PC-3 (cell line): ENCODE measurements around the gene ARHGEF26. TPM values are rescaled to one million over a fixed set of nuclear protein-coding genes. Genes with fewer than 3 reads are reported as not detected.
A peak's percentile ranks its signal among the peaks of the same experiment; 100 is the strongest.

Experiments used
- ATAC-seq: fragments of 200-7000 bp; cut with Tn5 transposase; 2 replicates; pipeline ENCODE4 v1.9.1; 2020; ENCODE audit warnings: mild to moderate bottlenecking, moderate library complexity
- BruUV-seq: library from RNA; stranded (reverse); fragments of 400-500 nt; replicated peaks from 2 replicates; lab custom pipeline; 2021; lab: Mats Ljungman, UMichigan
- CTCF ChIA-PET: fragments of 300-600 bp; sonication (Branson Sonifier 250); formaldehyde crosslinking; loops from one replicate; lab custom pipeline; 2022; ENCODE audit warnings: antibody characterized with exemption; lab: Charles Lee
- POLR2A ChIA-PET: fragments of 300-600 bp; sonication (Branson Sonifier 250); formaldehyde crosslinking; loops from one replicate; lab custom pipeline; 2022; ENCODE audit warnings: antibody characterized with exemption; ENCODE audit not compliant: unreplicated experiment; lab: Charles Lee
- DNase-seq: peaks from one replicate; pipeline ENCODE4 v3.0.0-alpha.2; 2015
- H2AFZ ChIP-seq: fragments of 300-600 bp; sonication (generic); 2 replicates; pipeline ENCODE4 v1.6.0; 2016; ENCODE audit warnings: antibody characterized with exemption, low read length
- H3F3A ChIP-seq: fragments of 300-600 bp; sonication (generic); one replicate; pipeline ENCODE4 v1.6.0; 2017; ENCODE audit warnings: antibody characterized with exemption, low read length, control low read depth, mild to moderate bottlenecking; ENCODE audit not compliant: unreplicated experiment
- H3K27ac ChIP-seq: fragments of 300-600 bp; sonication (generic); 2 replicates; pipeline ENCODE4 v1.5.1; 2016; ENCODE audit warnings: mild to moderate bottlenecking, low read length
- H3K27me3 ChIP-seq: fragments of 300-600 bp; sonication (generic); 2 replicates; pipeline ENCODE4 v1.6.1; 2016; ENCODE audit warnings: low read length, mixed read lengths
- H3K36me3 ChIP-seq: fragments of 300-600 bp; sonication (generic); 2 replicates; pipeline ENCODE4 v1.6.1; 2016; ENCODE audit warnings: low read depth, mixed run types, low read length, mixed read lengths
- H3K4me1 ChIP-seq: fragments of 300-600 bp; sonication (generic); 2 replicates; pipeline ENCODE4 v1.5.1; 2016; ENCODE audit warnings: low read length; ENCODE audit not compliant: insufficient read depth
- H3K4me2 ChIP-seq: fragments of 300-600 bp; sonication (generic); 2 replicates; pipeline ENCODE4 v1.6.0; 2016; ENCODE audit warnings: low read length
- H3K4me3 ChIP-seq: fragments of 300-600 bp; sonication (generic); 2 replicates; pipeline ENCODE4 v1.5.1; 2016; ENCODE audit warnings: mild to moderate bottlenecking, low read length, mixed read lengths
- H3K79me2 ChIP-seq: fragments of 300-600 bp; sonication (generic); 2 replicates; pipeline ENCODE4 v1.6.1; 2017; ENCODE audit warnings: low read length, mixed read lengths
- H3K9ac ChIP-seq: fragments of 300-600 bp; sonication (generic); 2 replicates; pipeline ENCODE4 v1.6.0; 2016; ENCODE audit warnings: mild to moderate bottlenecking, low read length
- H3K9me2 ChIP-seq: fragments of 300-600 bp; sonication (generic); replicated peaks from 2 replicates; pipeline ENCODE4 v1.6.1; 2016; ENCODE audit warnings: mixed run types, low read length, mixed read lengths
- H3K9me3 ChIP-seq: fragments of 300-600 bp; sonication (generic); 2 replicates; pipeline ENCODE4 v1.6.1; 2016; ENCODE audit warnings: low read length, mixed read lengths
- H4K20me1 ChIP-seq: fragments of 300-600 bp; sonication (generic); 2 replicates; pipeline ENCODE4 v1.6.1; 2016; ENCODE audit warnings: low read length, mixed read lengths
- EZH2 ChIP-seq: fragments of 300-600 bp; sonication (generic); IDR thresholded peaks from one replicate; pipeline ENCODE4 v1.6.1; 2017; ENCODE audit warnings: antibody characterized with exemption, mild to moderate bottlenecking, low read length; ENCODE audit not compliant: unreplicated experiment
- EZH2phosphoT487 ChIP-seq: fragments of 300-600 bp; sonication (generic); IDR thresholded peaks from 2 replicates; pipeline ENCODE4 v1.6.1; 2018; ENCODE audit warnings: mild to moderate bottlenecking, antibody characterized with exemption, low read length, borderline replicate concordance
- intact Hi-C: fragments of 100-400 bp; cut with micrococcal nuclease; formaldehyde crosslinking; loops from 2 replicates; pipeline ENCODE4 v1.9.0; 2023
- total RNA-seq: library from RNA; depleted of rRNA; stranded (reverse); fragments of >200 nt; gene quantifications from 2 replicates; pipeline ENCODE4 v1.2.3, GENCODE V29; 2014
- TF ChIP-seq, protein P1 (sequence below): fragments of 300-600 bp; sonication (generic); conservative IDR thresholded peaks from 2 replicates; pipeline ENCODE4 v1.5.1; 2017; ENCODE audit warnings: antibody characterized with exemption, low read depth, mild to moderate bottlenecking, low read length

The ARHGEF26 gene
- total RNA-seq, 1 experiment from 2014 or later, result 5.0 TPM

DNA sequence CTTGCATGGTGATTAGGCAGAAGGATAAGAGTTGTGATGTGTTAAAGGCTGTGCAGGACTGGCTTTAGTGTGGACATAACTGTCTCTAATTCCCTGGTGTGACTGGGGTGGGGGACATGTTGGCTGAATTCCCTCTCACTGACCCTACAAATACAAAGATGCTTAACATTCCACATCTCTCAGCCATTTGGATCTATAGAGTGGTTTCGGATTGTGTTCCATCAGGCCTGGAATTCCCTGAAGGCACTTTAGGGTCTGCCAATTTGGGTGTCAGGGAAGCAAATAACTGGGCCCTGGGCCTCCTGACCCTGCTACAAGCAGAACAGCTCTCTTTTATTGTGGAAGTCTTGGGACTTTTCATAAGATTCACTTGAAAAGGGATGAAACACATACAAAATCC lies 56.2 kb downstream of the ARHGEF26 start:
- no TSS peak for BruUV-seq
- no peak for TF ChIP-seq EZH2phosphoT487
- TF ChIP-seq, protein P1, sequence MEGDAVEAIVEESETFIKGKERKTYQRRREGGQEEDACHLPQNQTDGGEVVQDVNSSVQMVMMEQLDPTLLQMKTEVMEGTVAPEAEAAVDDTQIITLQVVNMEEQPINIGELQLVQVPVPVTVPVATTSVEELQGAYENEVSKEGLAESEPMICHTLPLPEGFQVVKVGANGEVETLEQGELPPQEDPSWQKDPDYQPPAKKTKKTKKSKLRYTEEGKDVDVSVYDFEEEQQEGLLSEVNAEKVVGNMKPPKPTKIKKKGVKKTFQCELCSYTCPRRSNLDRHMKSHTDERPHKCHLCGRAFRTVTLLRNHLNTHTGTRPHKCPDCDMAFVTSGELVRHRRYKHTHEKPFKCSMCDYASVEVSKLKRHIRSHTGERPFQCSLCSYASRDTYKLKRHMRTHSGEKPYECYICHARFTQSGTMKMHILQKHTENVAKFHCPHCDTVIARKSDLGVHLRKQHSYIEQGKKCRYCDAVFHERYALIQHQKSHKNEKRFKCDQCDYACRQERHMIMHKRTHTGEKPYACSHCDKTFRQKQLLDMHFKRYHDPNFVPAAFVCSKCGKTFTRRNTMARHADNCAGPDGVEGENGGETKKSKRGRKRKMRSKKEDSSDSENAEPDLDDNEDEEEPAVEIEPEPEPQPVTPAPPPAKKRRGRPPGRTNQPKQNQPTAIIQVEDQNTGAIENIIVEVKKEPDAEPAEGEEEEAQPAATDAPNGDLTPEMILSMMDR, result no peak
- no peak for TF ChIP-seq EZH2
- CTCF ChIA-PET, result no interaction called here

DNA sequence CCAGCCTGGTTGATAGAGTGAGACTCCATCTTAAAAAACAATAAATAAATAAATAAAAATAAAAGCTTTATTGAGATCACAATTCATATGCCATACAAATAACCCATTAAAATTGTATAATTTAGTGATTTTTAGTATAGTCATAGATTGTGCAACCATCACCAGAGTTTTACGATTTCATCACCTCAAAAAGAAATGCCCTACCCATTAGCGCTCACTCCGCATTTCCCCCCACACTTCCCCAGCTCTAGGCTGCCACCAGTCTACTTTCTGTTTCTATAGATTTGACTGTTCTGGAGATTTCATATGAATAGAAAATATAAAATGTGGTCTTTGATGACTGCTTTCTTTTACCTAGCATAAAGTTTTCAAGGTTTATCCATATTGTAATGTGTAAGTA lies 57.0 kb downstream of the ARHGEF26 start:
- ATAC-seq, result no peak
- Histone ChIP-seq H3K79me2 (no peaks in the 10 kb centered on the region), H3K36me3 (no peaks in the 10 kb centered on the region), H3K4me3 (no peak overlapping the region), H3F3A (no peaks in the 10 kb centered on the region), H2AFZ (no peak overlapping the region), H3K9me3 (no peaks in the 10 kb centered on the region), H3K4me1 (no peaks in the 10 kb centered on the region), H3K27me3 (no peaks in the 10 kb centered on the region), H3K4me2 (no peak overlapping the region), H3K9ac (no peak overlapping the region), H3K9me2 (no peaks in the 10 kb centered on the region), H3K27ac (no peak overlapping the region), H4K20me1 (no peaks in the 10 kb centered on the region)
- no peak for DNase-seq
- intact Hi-C loops, result no loop called here
- CTCF ChIA-PET, result no interaction called here
- BruUV-seq, result no TSS peak
- POLR2A ChIA-PET, result no interaction called here
- TF ChIP-seq EZH2 (no peak), EZH2phosphoT487 (no peak)
- TF ChIP-seq, protein P1, result no peak

More for the DNA sequence above, 56.2 kb downstream of the ARHGEF26 start:
- no peak overlapping the region for H3K4me2 ChIP-seq
- no peak overlapping the region for H2AFZ ChIP-seq
- POLR2A ChIA-PET, result no interaction called here
- no peaks in the 10 kb centered on the region for H3K9me3 ChIP-seq
- H3K4me1 ChIP-seq, result no peaks in the 10 kb centered on the region
- no peaks in the 10 kb centered on the region for H3K9me2 ChIP-seq
- H3K79me2 ChIP-seq, result no peaks in the 10 kb centered on the region
- H3F3A ChIP-seq, result no peaks in the 10 kb centered on the region
- ATAC-seq, result no peak
- no peaks in the 10 kb centered on the region for H3K36me3 ChIP-seq
- H3K27ac ChIP-seq, result no peak overlapping the region
- H3K4me3 ChIP-seq, result no peak overlapping the region
- H3K9ac ChIP-seq, result no peak overlapping the region
- DNase-seq, result no peak
- intact Hi-C loops, result no loop called here
- H3K27me3 ChIP-seq, result no peaks in the 10 kb centered on the region
- H4K20me1 ChIP-seq, result no peaks in the 10 kb centered on the region

DNA sequence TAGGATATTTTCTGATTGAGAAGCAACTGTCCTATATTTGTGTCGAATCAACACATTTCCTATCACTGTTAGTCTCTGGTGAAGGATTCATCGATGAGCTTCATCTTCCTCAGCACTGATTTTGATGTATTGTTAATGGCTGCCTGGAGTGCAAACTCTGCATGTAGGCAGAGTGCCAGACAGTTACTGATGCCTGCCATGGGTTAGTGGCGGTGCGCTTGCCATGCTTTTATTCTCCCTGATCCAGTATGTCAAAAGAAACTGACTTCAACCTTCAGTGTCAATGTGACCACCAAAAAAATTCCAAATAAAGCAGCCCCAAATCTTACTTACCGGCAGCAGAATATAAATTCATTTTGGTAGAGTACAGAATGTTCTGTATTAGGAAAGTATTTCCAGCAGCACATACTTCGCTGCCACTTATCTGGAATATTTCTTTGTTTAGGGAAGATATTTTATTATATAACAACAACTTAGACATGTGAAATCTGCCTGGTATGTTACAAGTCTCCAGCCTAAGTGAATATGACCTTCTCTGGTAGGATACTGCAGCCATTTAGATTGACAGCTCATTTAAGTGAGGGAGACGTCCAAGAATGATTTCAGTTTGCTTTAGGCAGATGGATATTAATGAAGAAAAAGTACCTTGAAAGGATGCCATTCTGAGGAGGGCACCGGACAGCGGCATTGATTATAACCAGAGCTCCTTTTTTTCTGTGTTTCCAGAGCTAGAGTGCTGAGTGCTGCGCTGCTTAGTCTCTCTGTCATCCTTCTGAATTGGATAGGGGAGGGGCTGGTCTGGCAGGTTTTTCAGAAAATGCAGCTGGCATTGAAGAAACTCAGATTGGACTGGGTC lies 59.9 kb downstream of the ARHGEF26 start:
- H3K36me3 ChIP-seq, result no peaks in the 10 kb centered on the region
- H3K4me2 ChIP-seq, result no peak overlapping the region
- intact Hi-C loops, result no loop called here
- H3K4me3 ChIP-seq, result no peak overlapping the region
- no peaks in the 10 kb centered on the region for H3K9me2 ChIP-seq
- H3K27ac ChIP-seq, result no peak overlapping the region
- H3K4me1 ChIP-seq, result no peaks in the 10 kb centered on the region
- H4K20me1 ChIP-seq, result no peaks in the 10 kb centered on the region
- no peak for TF ChIP-seq EZH2phosphoT487
- TF ChIP-seq, protein P1, result no peak
- TF ChIP-seq EZH2, result no peak
- H2AFZ ChIP-seq, result no peak overlapping the region
- H3K27me3 ChIP-seq, result no peaks in the 10 kb centered on the region
- DNase-seq, result peak; percentile 25
- no peak for ATAC-seq
- H3K79me2 ChIP-seq, result no peaks in the 10 kb centered on the region
- POLR2A ChIA-PET, result no interaction called here
- H3K9ac ChIP-seq, result no peak overlapping the region
- H3F3A ChIP-seq, result no peaks in the 10 kb centered on the region
- CTCF ChIA-PET, result no interaction called here
- BruUV-seq, result no TSS peak
- H3K9me3 ChIP-seq, result no peaks in the 10 kb centered on the region
